ENCODE data around the gene AGPAT2. TPM values are rescaled to one million over a fixed set of nuclear protein-coding genes. Genes with fewer than 3 reads are reported as not detected.

Gene AGPAT2
- total RNA-seq, 1 experiment from 2014 or later = 124 TPM

DNA sequence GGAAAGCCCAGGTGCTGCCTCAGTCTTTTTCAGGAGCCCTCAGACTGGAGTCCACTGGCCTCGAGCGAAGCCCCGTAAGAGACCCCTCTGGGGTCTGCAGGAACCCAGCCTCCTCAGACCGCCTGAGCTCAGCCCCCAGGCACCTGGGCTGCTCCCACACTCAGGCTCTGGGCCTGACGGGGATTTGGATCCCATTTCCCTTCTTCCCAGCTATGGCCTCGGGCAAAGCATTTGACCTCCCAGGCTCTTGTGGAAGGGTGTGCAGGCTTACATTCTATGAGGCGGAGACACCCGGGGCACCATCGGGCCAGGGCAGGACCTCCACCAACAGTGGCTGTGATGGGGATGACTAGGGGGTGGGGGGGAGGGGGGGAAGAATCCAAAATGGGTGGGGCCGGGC lies 4.5 kb downstream of the AGPAT2 start:
- peaks cover 29% of the 10 kb centered on the region for H3K79me2 ChIP-seq (ENCODE audit: low read depth)
- no peak overlapping the region for H2AFZ ChIP-seq
- TF ChIP-seq EZH2 (IDR thresholded peaks at IDR 0.05; ENCODE audit: low read depth) = no peak
- TF ChIP-seq, protein P1, sequence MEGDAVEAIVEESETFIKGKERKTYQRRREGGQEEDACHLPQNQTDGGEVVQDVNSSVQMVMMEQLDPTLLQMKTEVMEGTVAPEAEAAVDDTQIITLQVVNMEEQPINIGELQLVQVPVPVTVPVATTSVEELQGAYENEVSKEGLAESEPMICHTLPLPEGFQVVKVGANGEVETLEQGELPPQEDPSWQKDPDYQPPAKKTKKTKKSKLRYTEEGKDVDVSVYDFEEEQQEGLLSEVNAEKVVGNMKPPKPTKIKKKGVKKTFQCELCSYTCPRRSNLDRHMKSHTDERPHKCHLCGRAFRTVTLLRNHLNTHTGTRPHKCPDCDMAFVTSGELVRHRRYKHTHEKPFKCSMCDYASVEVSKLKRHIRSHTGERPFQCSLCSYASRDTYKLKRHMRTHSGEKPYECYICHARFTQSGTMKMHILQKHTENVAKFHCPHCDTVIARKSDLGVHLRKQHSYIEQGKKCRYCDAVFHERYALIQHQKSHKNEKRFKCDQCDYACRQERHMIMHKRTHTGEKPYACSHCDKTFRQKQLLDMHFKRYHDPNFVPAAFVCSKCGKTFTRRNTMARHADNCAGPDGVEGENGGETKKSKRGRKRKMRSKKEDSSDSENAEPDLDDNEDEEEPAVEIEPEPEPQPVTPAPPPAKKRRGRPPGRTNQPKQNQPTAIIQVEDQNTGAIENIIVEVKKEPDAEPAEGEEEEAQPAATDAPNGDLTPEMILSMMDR (conservative IDR thresholded peaks at IDR 0.05) = no peak
- no peaks in the 10 kb centered on the region for H3K9me3 ChIP-seq (ENCODE audit: insufficient read depth, low read depth)
- H3K9me2 ChIP-seq (ENCODE audit: insufficient read depth) = no peaks in the 10 kb centered on the region
- ChIA-PET POLR2A (ENCODE audit: unreplicated experiment) (no interaction called here), CTCF (interaction anchor here (0.6 kb wide), 1 partner anchor 905 kb away, joined by 4 read pairs; no protein-coding TSS in a partner anchor)
- no TSS peak for BruUV-seq (replicated peaks)
- H3K36me3 ChIP-seq (ENCODE audit: low read depth) = no peaks in the 10 kb centered on the region
- no peak overlapping the region for H3K4me3 ChIP-seq
- peaks cover 11% of the 10 kb centered on the region for H3K4me1 ChIP-seq (replicated peaks; ENCODE audit: insufficient read depth)
- H3K4me2 ChIP-seq = no peak overlapping the region
- H3K27me3 ChIP-seq (ENCODE audit: insufficient read depth, low read depth) = no peaks in the 10 kb centered on the region
- intact Hi-C loops (cut with micrococcal nuclease; ENCODE audit: unreplicated experiment) = no loop called here
- no peak for DNase-seq
- no peak overlapping the region for H3K27ac ChIP-seq
- H4K20me1 ChIP-seq (ENCODE audit: insufficient read depth) = peaks cover 36% of the 10 kb centered on the region
- H3F3A ChIP-seq (ENCODE audit: insufficient read depth, low read depth) = peaks cover 8% of the 10 kb centered on the region; the same call in 1 of the 2 replicates

DNA sequence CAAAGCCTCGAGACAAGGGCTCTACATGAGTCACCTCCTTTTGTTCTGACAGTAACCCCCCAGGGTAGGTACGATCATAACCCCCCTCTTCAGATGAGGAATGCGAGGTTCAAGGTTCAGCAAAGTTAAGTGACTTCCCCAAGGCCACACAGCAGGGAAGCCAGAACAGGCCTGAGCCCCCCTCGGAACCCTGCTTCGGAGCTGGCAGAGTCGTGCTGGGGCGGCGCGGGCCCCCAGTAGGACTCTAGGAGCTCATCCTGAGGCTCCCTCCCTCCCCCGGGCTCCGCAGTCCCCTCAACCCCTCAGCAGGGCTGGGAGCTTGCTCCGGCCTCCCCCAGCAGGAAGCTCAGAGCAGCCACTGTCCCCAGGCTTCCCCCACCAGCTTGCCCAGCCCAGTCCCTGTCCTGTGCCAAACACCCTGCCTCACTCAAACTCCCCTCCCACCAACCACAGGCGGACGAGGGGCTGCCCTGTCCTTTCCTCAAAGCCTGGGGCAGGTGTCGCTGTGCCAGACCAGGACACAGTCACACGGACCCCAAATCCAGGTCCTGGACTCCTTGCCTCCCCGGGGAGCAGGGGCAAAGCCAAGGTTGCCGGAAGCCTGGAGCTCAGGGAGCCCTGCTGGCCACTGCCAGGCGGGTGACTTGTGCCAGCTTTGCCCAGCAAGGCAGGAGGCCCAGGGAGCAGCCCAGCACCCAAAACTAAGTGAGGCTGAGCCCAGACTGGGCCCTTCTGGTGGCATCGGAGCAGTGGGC lies 5.1 kb downstream of the AGPAT2 start:
- peaks cover 29% of the 10 kb centered on the region for H3K79me2 ChIP-seq (ENCODE audit: low read depth)
- no peak overlapping the region for H3K27ac ChIP-seq
- CTCF ChIA-PET = interaction anchor here (0.6 kb wide), 1 partner anchor 905 kb away, joined by 4 read pairs; no protein-coding TSS in a partner anchor
- intact Hi-C loops (cut with micrococcal nuclease; ENCODE audit: unreplicated experiment) = no loop called here
- H4K20me1 ChIP-seq (ENCODE audit: insufficient read depth) = peaks cover 36% of the 10 kb centered on the region
- no peaks in the 10 kb centered on the region for H3K9me2 ChIP-seq (ENCODE audit: insufficient read depth)
- H3K4me3 ChIP-seq = no peak overlapping the region
- H3K9me3 ChIP-seq (ENCODE audit: insufficient read depth, low read depth) = no peaks in the 10 kb centered on the region
- no TSS peak for BruUV-seq (replicated peaks)
- no peaks in the 10 kb centered on the region for H3K27me3 ChIP-seq (ENCODE audit: insufficient read depth, low read depth)
- H3F3A ChIP-seq (ENCODE audit: insufficient read depth, low read depth) = peaks cover 8% of the 10 kb centered on the region; the same call in 1 of the 2 replicates
- no peak overlapping the region for H3K4me2 ChIP-seq
- H3K36me3 ChIP-seq (ENCODE audit: low read depth) = no peaks in the 10 kb centered on the region
- TF ChIP-seq EZH2 (IDR thresholded peaks at IDR 0.05; ENCODE audit: low read depth) = no peak
- TF ChIP-seq, protein P1 (conservative IDR thresholded peaks at IDR 0.05) = no peak
- POLR2A ChIA-PET (ENCODE audit: unreplicated experiment) = interaction anchor here (0.5 kb wide), 1 partner anchor 11 kb away, joined by 6 read pairs; no protein-coding TSS in a partner anchor
- H3K4me1 ChIP-seq (replicated peaks; ENCODE audit: insufficient read depth) = peaks cover 10% of the 10 kb centered on the region
- H2AFZ ChIP-seq = no peak overlapping the region
- DNase-seq = no peak

DNA sequence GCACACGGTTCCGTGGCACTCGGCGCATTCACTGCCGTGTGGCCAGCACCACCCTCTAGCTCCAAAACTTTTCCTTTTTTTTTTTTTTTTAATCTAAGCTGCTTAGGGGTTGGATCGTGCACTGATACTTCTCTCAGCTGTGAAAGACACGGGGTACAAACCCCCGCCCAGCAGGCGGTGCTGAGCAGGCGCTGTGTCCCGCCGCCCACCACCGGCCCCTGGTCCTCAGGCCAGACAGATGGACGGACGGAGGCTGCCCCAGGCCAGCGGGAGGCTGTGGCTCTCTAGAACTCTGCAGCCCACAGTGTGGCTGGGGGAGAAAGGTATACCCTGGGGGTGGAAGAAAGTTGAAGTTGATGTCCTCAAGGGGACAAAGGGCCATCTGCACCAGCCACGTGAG lies 6.2 kb downstream of the AGPAT2 start:
- peaks cover 22% of the 10 kb centered on the region for H3K79me2 ChIP-seq (ENCODE audit: low read depth)
- intact Hi-C loops (cut with micrococcal nuclease; ENCODE audit: unreplicated experiment) = no loop called here
- no peaks in the 10 kb centered on the region for H3K36me3 ChIP-seq (ENCODE audit: low read depth)
- peaks cover 8% of the 10 kb centered on the region; the same call in 1 of the 2 replicates for H3F3A ChIP-seq (ENCODE audit: insufficient read depth, low read depth)
- CTCF ChIA-PET = interaction anchor here (0.6 kb wide), 1 partner anchor 197 kb away, joined by 5 read pairs; no protein-coding TSS in a partner anchor
- no peaks in the 10 kb centered on the region for H3K27me3 ChIP-seq (ENCODE audit: insufficient read depth, low read depth)
- H4K20me1 ChIP-seq (ENCODE audit: insufficient read depth) = peaks cover 35% of the 10 kb centered on the region
- H3K9me3 ChIP-seq (ENCODE audit: insufficient read depth, low read depth) = no peaks in the 10 kb centered on the region
- POLR2A ChIA-PET (ENCODE audit: unreplicated experiment) = interaction anchor here (0.7 kb wide), 1 partner anchor 12 kb away, joined by 3 read pairs; no protein-coding TSS in a partner anchor
- H2AFZ ChIP-seq = no peak overlapping the region
- H3K4me2 ChIP-seq = no peak overlapping the region
- no peak overlapping the region for H3K27ac ChIP-seq
- DNase-seq = no peak
- peaks cover 8% of the 10 kb centered on the region for H3K4me1 ChIP-seq (replicated peaks; ENCODE audit: insufficient read depth)
- H3K4me3 ChIP-seq = no peak overlapping the region
- TF ChIP-seq, protein P1 (conservative IDR thresholded peaks at IDR 0.05) = no peak
- TF ChIP-seq EZH2 (IDR thresholded peaks at IDR 0.05; ENCODE audit: low read depth) = no peak
- BruUV-seq (replicated peaks) = no TSS peak
- no peaks in the 10 kb centered on the region for H3K9me2 ChIP-seq (ENCODE audit: insufficient read depth)
